ENCODE measurements around the gene PCDHGC4. TPM values are rescaled to one million over a fixed set of nuclear protein-coding genes. Genes with fewer than 3 reads are reported as not detected.

The PCDHGC4 gene
- total RNA-seq, 1 experiment from 2014 or later, result 4.3 TPM

DNA sequence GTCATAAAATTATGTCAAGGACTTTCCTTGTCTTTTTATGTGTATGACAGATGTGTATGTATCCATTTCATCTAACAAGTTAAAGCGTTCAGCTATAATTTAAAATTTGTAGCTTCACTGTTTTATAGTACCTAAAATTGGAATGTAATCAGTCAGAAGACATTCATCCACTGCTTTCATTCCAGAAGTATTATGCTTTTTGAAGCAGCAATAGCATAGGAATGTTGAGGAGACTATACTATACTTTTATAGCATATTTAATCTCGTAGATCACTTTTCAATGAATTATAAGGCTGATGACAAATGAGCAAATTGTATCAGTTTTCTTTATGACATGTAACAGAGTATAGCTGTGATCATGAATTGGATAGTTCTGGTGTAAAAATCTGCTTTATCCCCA is 47.6 kb upstream of the PCDHGC4 start:
- no peak for DNase-seq
- peaks cover 2% of the 10 kb centered on the region; the same call in 1 of the 2 replicates for H3K4me1 ChIP-seq (ENCODE audit: insufficient read depth, low read length)
- no peak overlapping the region for H3K56ac ChIP-seq (ENCODE audit: insufficient read length, low read depth, low read length)
- H2AK5ac ChIP-seq (ENCODE audit: insufficient read length, low read length), result no peak overlapping the region
- no peaks in the 10 kb centered on the region for H3K9me3 ChIP-seq (ENCODE audit: control insufficient read depth, low read depth, low read length)
- Mint-ChIP-seq H3K36me3 (ENCODE audit: insufficient read depth in 1 of 3, low read depth in 3 of 3) (peaks cover 20 to 31% (median 25%) of the 10 kb centered on the region in 3 experiments; a peak in 6 of 7 replicates), H3K27ac (no peak overlapping the region), H3K4me3 (no peak overlapping the region), H3K4me1 (peaks cover 5 to 9% of the 10 kb centered on the region in 2 experiments; a peak in 3 of 4 replicates), H3K9me3 (peaks cover 27 to 28% of the 10 kb centered on the region in 2 experiments), H3K27me3 (ENCODE audit: low read depth) (no peaks in the 10 kb centered on the region)
- H3K4ac ChIP-seq (ENCODE audit: low read depth, low read length), result no peak overlapping the region
- H3K23me2 ChIP-seq (ENCODE audit: insufficient read length, low read depth, low read length, poor library complexity, severe bottlenecking), result no peaks in the 10 kb centered on the region
- no peak overlapping the region for H4K5ac ChIP-seq (ENCODE audit: insufficient read length, low read depth, low read length)
- H3K18ac ChIP-seq (ENCODE audit: insufficient read length, low read depth, low read length), result no peak overlapping the region
- WGBS (ENCODE audit: extremely low coverage, insufficient read length, low lambda C conversion rate), result no CpG with 5 or more reads among the region's 2 CpGs
- H4K8ac ChIP-seq (replicated peaks; ENCODE audit: insufficient read length, low read depth, low read length), result no peak overlapping the region
- H2BK12ac ChIP-seq (ENCODE audit: insufficient read length, low read depth, low read length), result no peak overlapping the region
- H3K4me2 ChIP-seq (ENCODE audit: insufficient read depth, insufficient read length, low read length), result no peak overlapping the region
- H3T11ph ChIP-seq (ENCODE audit: low read length), result no peak overlapping the region
- no peak overlapping the region for H3K14ac ChIP-seq (ENCODE audit: insufficient read depth, low read length)
- no peak overlapping the region for H2BK15ac ChIP-seq (ENCODE audit: low read depth, low read length)
- no peak overlapping the region for H3K27ac ChIP-seq (ENCODE audit: insufficient read length, low read depth, low read length)
- no peaks in the 10 kb centered on the region for H4K20me1 ChIP-seq (ENCODE audit: control insufficient read depth, insufficient read depth, insufficient read length)
- TF ChIP-seq, protein P1, sequence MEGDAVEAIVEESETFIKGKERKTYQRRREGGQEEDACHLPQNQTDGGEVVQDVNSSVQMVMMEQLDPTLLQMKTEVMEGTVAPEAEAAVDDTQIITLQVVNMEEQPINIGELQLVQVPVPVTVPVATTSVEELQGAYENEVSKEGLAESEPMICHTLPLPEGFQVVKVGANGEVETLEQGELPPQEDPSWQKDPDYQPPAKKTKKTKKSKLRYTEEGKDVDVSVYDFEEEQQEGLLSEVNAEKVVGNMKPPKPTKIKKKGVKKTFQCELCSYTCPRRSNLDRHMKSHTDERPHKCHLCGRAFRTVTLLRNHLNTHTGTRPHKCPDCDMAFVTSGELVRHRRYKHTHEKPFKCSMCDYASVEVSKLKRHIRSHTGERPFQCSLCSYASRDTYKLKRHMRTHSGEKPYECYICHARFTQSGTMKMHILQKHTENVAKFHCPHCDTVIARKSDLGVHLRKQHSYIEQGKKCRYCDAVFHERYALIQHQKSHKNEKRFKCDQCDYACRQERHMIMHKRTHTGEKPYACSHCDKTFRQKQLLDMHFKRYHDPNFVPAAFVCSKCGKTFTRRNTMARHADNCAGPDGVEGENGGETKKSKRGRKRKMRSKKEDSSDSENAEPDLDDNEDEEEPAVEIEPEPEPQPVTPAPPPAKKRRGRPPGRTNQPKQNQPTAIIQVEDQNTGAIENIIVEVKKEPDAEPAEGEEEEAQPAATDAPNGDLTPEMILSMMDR (conservative IDR thresholded peaks at IDR 0.05), result no peak
- H2BK120ac ChIP-seq (ENCODE audit: low read depth, low read length, poor library complexity, severe bottlenecking), result no peak overlapping the region
- no peaks in the 10 kb centered on the region for H3K79me2 ChIP-seq (ENCODE audit: insufficient read depth, low read length)
- no peak overlapping the region for H4K91ac ChIP-seq (ENCODE audit: insufficient read length, low read depth, low read length)
- no peak overlapping the region for H3K9ac ChIP-seq (ENCODE audit: extremely low read depth, insufficient read length, low read length)
- no peaks in the 10 kb centered on the region for H3K79me1 ChIP-seq (ENCODE audit: insufficient read depth, low read depth, low read length, poor library complexity, severe bottlenecking)
- no peak overlapping the region for H2BK20ac ChIP-seq (ENCODE audit: low read depth, low read length, poor library complexity, severe bottlenecking)
- no peak overlapping the region for H3K23ac ChIP-seq (ENCODE audit: insufficient read length, low read depth, low read length)
- H2BK5ac ChIP-seq (ENCODE audit: insufficient read length, low read length), result no peak overlapping the region
- H2AFZ ChIP-seq (ENCODE audit: low read length), result no peak overlapping the region
- no peaks in the 10 kb centered on the region for H3K27me3 ChIP-seq (ENCODE audit: insufficient read depth, low read length)
